Effector CD4-positive, alpha-beta T cell (primary cell): ENCODE measurements around the gene RO60.
A peak's percentile ranks its signal among the peaks of the same experiment; 100 is the strongest.
"Not testable (repeated sequence)": the region's sequence is repeated elsewhere in the genome, so short reads cannot be mapped to it uniquely, and the experiment has no call there.

Source experiments
- DNase-seq: peaks from one replicate; pipeline ENCODE4 v3.0.0-alpha.2; 2020
- total RNA-seq: gene quantifications from one replicate; lab custom pipeline; 2026; lab: John Stamatoyannopoulos, UW

RO60 gene
- 113 reads per million, percentile 85 among the genes with 10 or more reads in this experiment for total RNA-seq

- DNase-seq: peak; percentile 91
Observed at GRCh38 chr1:193059282-193060114, at the start of gene RO60, which contains the start of gene UCHL5. Gene RO60, plus strand, starts transcription at chr1:193059612. Its CDS starts 9,443 bp downstream, at chr1:193069055. Gene UCHL5, minus strand, starts transcription at chr1:193059360. Its CDS starts 100 bp downstream, at chr1:193059260.

GRCh38 chr1:193011406-193011805, 48.0 kb upstream of the RO60 start:
- DNase-seq: no peak

GRCh38 chr1:193013005-193013404, 46.4 kb upstream of the RO60 start:
- DNase-seq: no peak

GRCh38 chr1:193013707-193014106, 45.7 kb upstream of the RO60 start:
- DNase-seq: no peak

- no peak for DNase-seq
Observed at GRCh38 chr1:193014400-193014799, 45.0 kb upstream of the RO60 start.

- no peak for DNase-seq
Observed at GRCh38 chr1:193016788-193017187, 42.6 kb upstream of the RO60 start.

GRCh38 chr1:193019442-193020026, 39.9 kb upstream of the RO60 start:
- no peak for DNase-seq

GRCh38 chr1:193025218-193025617, 34.2 kb upstream of the RO60 start:
- no peak for DNase-seq

GRCh38 chr1:193030280-193030679, 29.1 kb upstream of the RO60 start:
- no peak for DNase-seq

- no peak for DNase-seq
Observed at GRCh38 chr1:193031431-193031830, 28.0 kb upstream of the RO60 start.

GRCh38 chr1:193032643-193033427, 26.6 kb upstream of the RO60 start:
- DNase-seq: not testable (repeated sequence)

- no peak for DNase-seq
Observed at GRCh38 chr1:193033610-193034009, 25.8 kb upstream of the RO60 start.

GRCh38 chr1:193036337-193037047, 22.9 kb upstream of the RO60 start:
- no peak for DNase-seq

- no peak for DNase-seq
Observed at GRCh38 chr1:193040011-193040410, 19.4 kb upstream of the RO60 start.

- DNase-seq: no peak
Observed at GRCh38 chr1:193042766-193043691, 16.4 kb upstream of the RO60 start.

- not testable (repeated sequence) for DNase-seq
Observed at GRCh38 chr1:193048913-193049312, 10.5 kb upstream of the RO60 start.

GRCh38 chr1:193054169-193054675, 5.2 kb upstream of the RO60 start:
- no peak for DNase-seq

GRCh38 chr1:193058529-193059281, 707 bp upstream of the RO60 start:
- peak; percentile 28 for DNase-seq

GRCh38 chr1:193060115-193060403, 647 bp downstream of the RO60 start:
- DNase-seq: no peak

- no peak for DNase-seq
Observed at GRCh38 chr1:193060406-193060805, 994 bp downstream of the RO60 start.

GRCh38 chr1:193060938-193061337, 1.5 kb downstream of the RO60 start:
- DNase-seq: no peak
